DOHH2 (cell line): ENCODE measurements around the gene MAPK8.

ENCODE experiments used
- H3F3A ChIP-seq: fragments of 200-600 bp; sonication (generic), shearing (Covaris generic); 2 replicates; pipeline ENCODE4 v1.6.0; 2016; ENCODE audit warnings: antibody characterized with exemption, mild to moderate bottlenecking; ENCODE audit not compliant: control insufficient read depth, insufficient read depth
- H3K27ac ChIP-seq: fragments of 200-600 bp; sonication (generic); 2 replicates; pipeline ENCODE4 v1.5.1; 2014; ENCODE audit warnings: low read depth, mild to moderate bottlenecking, low read length, moderate library complexity
- H3K27me3 ChIP-seq: fragments of 200-600 bp; sonication (generic); 2 replicates; pipeline ENCODE4 v1.6.1; 2014; ENCODE audit warnings: mild to moderate bottlenecking, low read length, mixed read lengths; ENCODE audit not compliant: control insufficient read depth
- H3K36me3 ChIP-seq: fragments of 200-600 bp; sonication (generic); 2 replicates; pipeline ENCODE4 v1.6.1; 2014; ENCODE audit warnings: mild to moderate bottlenecking, low read length, moderate library complexity, mixed read lengths; ENCODE audit not compliant: control insufficient read depth
- H3K4me1 ChIP-seq: fragments of 200-600 bp; sonication (generic); 2 replicates; pipeline ENCODE4 v1.6.1; 2014; ENCODE audit warnings: mild to moderate bottlenecking, low read length, mixed read lengths; ENCODE audit not compliant: control insufficient read depth
- H3K4me2 ChIP-seq: fragments of 200-600 bp; sonication (generic); 2 replicates; pipeline ENCODE4 v1.6.0; 2014; ENCODE audit warnings: mild to moderate bottlenecking, low read length, moderate library complexity
- H3K4me3 ChIP-seq: fragments of 200-600 bp; sonication (generic); 2 replicates; pipeline ENCODE4 v1.5.1; 2014; ENCODE audit warnings: mild to moderate bottlenecking, low read length, mixed read lengths
- H3K79me2 ChIP-seq: fragments of 200-600 bp; sonication (generic); 2 replicates; pipeline ENCODE4 v1.6.1; 2014; ENCODE audit warnings: mild to moderate bottlenecking, low read length, mixed read lengths; ENCODE audit not compliant: control insufficient read depth
- H3K9me2 ChIP-seq: fragments of 200-600 bp; sonication (generic); replicated peaks from 2 replicates; pipeline ENCODE4 v1.6.1; 2014; ENCODE audit warnings: mild to moderate bottlenecking, low read length, mixed read lengths; ENCODE audit not compliant: control insufficient read depth
- H3K9me3 ChIP-seq: fragments of 200-600 bp; sonication (generic); 2 replicates; pipeline ENCODE4 v1.6.1; 2014; ENCODE audit warnings: antibody characterized with exemption, low read length, mixed read lengths; ENCODE audit not compliant: control insufficient read depth, insufficient read depth
- H4K20me1 ChIP-seq: fragments of 200-600 bp; sonication (generic); 2 replicates; pipeline ENCODE4 v1.6.0; 2014; ENCODE audit warnings: low read depth, mild to moderate bottlenecking, antibody characterized with exemption, low read length, moderate library complexity; ENCODE audit not compliant: control insufficient read depth, insufficient read depth
- CTCF ChIP-seq: fragments of 200-600 bp; sonication (generic); IDR thresholded peaks from one replicate; pipeline ENCODE4 v1.5.1; 2014; ENCODE audit warnings: antibody characterized with exemption, mild to moderate bottlenecking, low read depth, low read length; ENCODE audit not compliant: poor library complexity, severe bottlenecking
- EZH2phosphoT487 ChIP-seq: fragments of 200-600 bp; sonication (generic); IDR thresholded peaks from 2 replicates; pipeline ENCODE4 v1.6.1; 2017; ENCODE audit warnings: borderline replicate concordance, mild to moderate bottlenecking, antibody characterized with exemption, low read length, moderate library complexity, mixed read lengths

MAPK8 gene

GRCh38 chr10:48322017-48322416 is 15.5 kb downstream of the MAPK8 start:
- Histone ChIP-seq H3K4me1 (peaks cover 6% of the 10 kb centered on the region), H3F3A (no peaks in the 10 kb centered on the region), H3K4me3 (no peak overlapping the region), H4K20me1 (0 out of 2 replicates have a peak, but pooled peaks cover 6% of the 10 kb centered on the region), H3K27ac (no peak overlapping the region), H3K4me2 (no peak overlapping the region), H3K9me3 (no peaks in the 10 kb centered on the region), H3K9me2 (no peaks in the 10 kb centered on the region), H3K27me3 (no peaks in the 10 kb centered on the region), H3K79me2 (peaks cover 32% of the 10 kb centered on the region), H3K36me3 (no peaks in the 10 kb centered on the region)
- no peak for TF ChIP-seq EZH2phosphoT487
- no peak for TF ChIP-seq CTCF

- Histone ChIP-seq H3K9me3 (no peaks in the 10 kb centered on the region), H3K9me2 (no peaks in the 10 kb centered on the region), H4K20me1 (0 out of 2 replicates have a peak, but pooled peaks cover 9% of the 10 kb centered on the region), H3K4me3 (no peak overlapping the region), H3K36me3 (no peaks in the 10 kb centered on the region), H3K27me3 (no peaks in the 10 kb centered on the region), H3K27ac (no peak overlapping the region), H3K4me2 (no peak overlapping the region), H3K79me2 (peaks cover 25% of the 10 kb centered on the region), H3K4me1 (no peaks in the 10 kb centered on the region), H3F3A (no peaks in the 10 kb centered on the region)
- TF ChIP-seq EZH2phosphoT487 (no peak), CTCF (no peak)
Measured at GRCh38 chr10:48324580-48324979, 18.1 kb downstream of the MAPK8 start.

GRCh38 chr10:48330269-48330668 is 23.8 kb downstream of the MAPK8 start:
- H3K9me2 ChIP-seq = no peaks in the 10 kb centered on the region
- peaks cover 10% of the 10 kb centered on the region; the same call in 1 of the 2 replicates for H3K79me2 ChIP-seq

More at GRCh38 chr10:48330269-48330668, 23.8 kb downstream of the MAPK8 start:
- Histone ChIP-seq H3K27me3 (no peaks in the 10 kb centered on the region), H4K20me1 (0 out of 2 replicates have a peak, but pooled peaks cover 6% of the 10 kb centered on the region), H3K9me3 (no peaks in the 10 kb centered on the region), H3K4me1 (no peaks in the 10 kb centered on the region), H3K36me3 (no peaks in the 10 kb centered on the region), H3K4me2 (no peak overlapping the region), H3K4me3 (no peak overlapping the region), H3F3A (no peaks in the 10 kb centered on the region), H3K27ac (no peak overlapping the region)
- TF ChIP-seq EZH2phosphoT487 (no peak), CTCF (no peak)
